GM12891 (cell line): Measurements from ENCODE around the gene RRAGC.

ENCODE experiments used
- DNase-seq: peaks from one replicate; pipeline ENCODE4 v3.0.0; 2011; ENCODE audit warnings: low spot score; ENCODE audit not compliant: insufficient read length
- FAIRE-seq: peaks from 2 replicates; lab custom pipeline; 2011; peaks lifted over from hg19 to GRCh38; lab: Jason Lieb, UNC
- PAX5 ChIP-seq: IDR thresholded peaks from 2 replicates; pipeline ENCODE4 v1.6.1; 2011; ENCODE audit warnings: low read length, moderate library complexity, mild to moderate bottlenecking; ENCODE audit not compliant: insufficient read depth, severe bottlenecking
- POLR2A ChIP-seq: IDR thresholded peaks from 2 replicates; pipeline ENCODE4 v1.6.1; 2011; ENCODE audit warnings: low read depth, low read length, control low read depth
- POLR2AphosphoS5 ChIP-seq: IDR thresholded peaks from 2 replicates; pipeline ENCODE4 v1.6.1; 2011; ENCODE audit warnings: low read depth, low read length, control low read depth
- POU2F2 ChIP-seq: IDR thresholded peaks from 2 replicates; pipeline ENCODE4 v1.6.1; 2011; ENCODE audit warnings: low read depth, mild to moderate bottlenecking, control low read depth, low read length, moderate library complexity
- SPI1 ChIP-seq: IDR thresholded peaks from 2 replicates; pipeline ENCODE4 v1.6.1; 2011; ENCODE audit warnings: low read depth, low read length, control low read depth
- TAF1 ChIP-seq: IDR thresholded peaks from 2 replicates; pipeline ENCODE4 v1.6.1; 2011; ENCODE audit warnings: low read depth, low read length, control low read depth

Gene RRAGC

DNA sequence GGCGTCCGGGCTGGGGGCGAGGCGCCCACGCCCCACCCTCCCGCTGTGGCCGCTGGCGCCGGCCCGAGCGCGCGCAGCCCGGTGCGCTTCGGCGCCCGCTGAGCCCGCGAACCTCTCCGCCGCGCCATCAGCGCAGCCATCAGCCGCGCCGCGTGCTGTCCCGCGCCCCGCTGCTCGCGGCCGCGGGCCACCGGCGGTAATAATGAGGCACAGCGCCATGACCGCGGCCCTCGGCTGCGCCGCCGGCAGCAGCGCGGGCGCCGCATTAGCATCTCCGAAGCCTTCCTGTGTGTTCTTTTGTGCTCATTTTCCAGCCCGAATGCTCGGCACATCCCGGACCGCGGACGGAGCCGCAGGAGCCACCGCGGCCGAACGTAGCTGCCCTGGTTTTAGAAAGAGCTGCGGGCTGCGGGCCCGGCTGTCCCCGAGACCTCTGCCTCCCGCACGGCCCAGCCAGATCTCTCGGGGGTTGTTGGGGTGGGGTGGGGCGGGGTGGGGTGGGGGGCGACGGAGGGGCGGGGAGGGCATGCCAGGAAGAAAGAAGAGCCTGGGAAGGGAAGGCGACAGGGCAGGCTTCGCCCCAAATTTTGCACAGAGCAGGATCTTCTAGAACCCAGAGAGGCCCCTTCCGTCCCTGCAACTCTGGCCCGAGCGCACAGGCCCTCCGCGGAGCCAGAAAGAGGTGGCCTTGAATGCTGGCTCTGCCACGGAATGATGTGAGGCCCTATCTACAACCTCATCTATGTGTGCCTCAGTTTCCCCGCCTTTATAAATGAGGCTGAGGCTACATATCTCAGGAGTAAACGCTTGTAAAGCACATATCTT is 55.3 kb downstream of the RRAGC start:
- no peak for FAIRE-seq
- DNase-seq = peak; percentile 37
- no peak for TF ChIP-seq POLR2AphosphoS5
- TF ChIP-seq POU2F2 = no peak
- TF ChIP-seq POLR2A = no peak
- TF ChIP-seq SPI1 = no peak
- TF ChIP-seq TAF1 = no peak
- TF ChIP-seq PAX5 = no peak

DNA sequence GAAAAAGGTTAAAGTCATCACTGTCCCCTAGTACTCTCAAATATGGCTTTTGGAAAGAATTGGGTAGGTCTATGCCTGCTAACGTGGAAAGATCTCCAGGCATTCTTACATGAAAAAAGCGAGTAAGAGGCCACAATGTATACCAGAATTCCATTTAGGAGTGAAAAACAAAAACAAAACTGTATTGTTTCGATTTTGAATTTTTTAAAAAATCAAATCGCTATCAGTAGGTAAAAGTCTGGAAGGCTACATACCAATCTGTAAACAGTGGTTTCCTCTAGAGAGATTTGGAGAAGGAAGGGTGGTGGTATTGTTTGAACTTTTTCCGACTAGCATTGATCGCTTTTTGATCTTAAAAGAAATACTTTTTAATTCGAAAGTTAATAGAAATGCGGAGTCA is 55.9 kb downstream of the RRAGC start:
- no peak for DNase-seq
- FAIRE-seq = no peak
- TF ChIP-seq POU2F2 = no peak
- no peak for TF ChIP-seq TAF1
- no peak for TF ChIP-seq POLR2AphosphoS5
- TF ChIP-seq POLR2A = no peak
- TF ChIP-seq SPI1 = no peak
- no peak for TF ChIP-seq PAX5

DNA sequence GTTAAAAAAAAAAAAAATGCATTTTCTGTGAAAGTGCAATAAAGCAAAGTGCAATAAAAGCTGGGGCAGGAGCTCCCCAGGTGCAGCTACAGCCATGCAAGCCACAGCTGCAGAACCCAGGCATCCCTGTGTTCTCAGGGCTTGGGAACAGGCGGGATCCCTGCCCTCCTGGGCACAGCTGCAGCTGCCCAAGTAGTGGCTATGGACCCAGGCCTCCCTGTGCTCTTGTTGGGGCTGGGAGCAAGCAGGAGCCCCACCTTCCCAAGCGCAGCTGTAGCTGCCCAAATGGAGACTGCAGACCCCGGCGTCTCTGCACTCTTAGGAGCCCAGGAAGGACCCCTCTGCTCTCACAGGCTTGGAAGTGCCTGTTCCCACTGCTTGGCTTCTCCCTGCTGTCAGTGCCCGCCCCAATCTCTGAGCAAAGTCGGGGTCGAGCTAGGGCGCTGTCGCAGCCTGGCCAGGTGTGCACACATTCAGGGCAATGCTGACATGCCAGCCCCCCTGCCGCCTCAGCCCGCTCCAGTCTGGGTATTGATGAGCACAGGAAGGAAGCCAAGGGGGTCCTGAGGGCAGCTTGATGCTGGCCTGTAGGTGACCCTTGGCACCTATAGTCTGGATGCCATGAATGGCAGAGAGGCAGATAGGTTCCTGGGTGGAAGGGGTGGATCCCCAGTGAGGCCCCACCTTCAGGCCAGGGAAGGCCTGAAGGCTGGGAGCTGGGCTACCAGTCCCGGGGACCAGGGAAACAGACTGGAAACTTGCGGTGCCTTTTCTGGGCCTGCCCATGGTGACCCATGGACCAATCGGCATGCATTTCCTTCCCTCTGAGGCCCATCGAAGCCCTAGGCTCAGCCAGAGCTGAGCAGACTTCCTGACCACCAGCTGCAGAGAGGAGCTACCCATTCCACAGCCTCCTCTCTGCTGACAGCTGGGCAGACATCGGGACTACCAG is 58.6 kb downstream of the RRAGC start:
- no peak for FAIRE-seq

GRCh38 chr1:38793299-38793698 is 66.3 kb downstream of the RRAGC start:
- TF ChIP-seq POLR2AphosphoS5 (no peak), PAX5 (no peak), POLR2A (no peak), POU2F2 (no peak), SPI1 (no peak), TAF1 (no peak)
- FAIRE-seq (no peak), DNase-seq (no peak)

More for the DNA sequence above, 58.6 kb downstream of the RRAGC start:
- TF ChIP-seq POLR2A = no peak
- TF ChIP-seq POLR2AphosphoS5 = no peak
- no peak for TF ChIP-seq PAX5
- no peak for TF ChIP-seq TAF1
- no peak for TF ChIP-seq SPI1
- no peak for TF ChIP-seq POU2F2
- no peak for DNase-seq

- TF ChIP-seq PAX5 = no peak
- DNase-seq (no peak), FAIRE-seq (no peak)
These were observed 67.7 kb downstream of the RRAGC start for GRCh38 chr1:38791892-38792291.

GRCh38 chr1:38791164-38791515 is 68.4 kb downstream of the RRAGC start:
- FAIRE-seq = no peak
- TF ChIP-seq PAX5 = no peak
- no peak for TF ChIP-seq POU2F2
- TF ChIP-seq TAF1 = no peak
- no peak for TF ChIP-seq POLR2A
- no peak for TF ChIP-seq POLR2AphosphoS5
- TF ChIP-seq SPI1 = no peak
- no peak for DNase-seq

DNA sequence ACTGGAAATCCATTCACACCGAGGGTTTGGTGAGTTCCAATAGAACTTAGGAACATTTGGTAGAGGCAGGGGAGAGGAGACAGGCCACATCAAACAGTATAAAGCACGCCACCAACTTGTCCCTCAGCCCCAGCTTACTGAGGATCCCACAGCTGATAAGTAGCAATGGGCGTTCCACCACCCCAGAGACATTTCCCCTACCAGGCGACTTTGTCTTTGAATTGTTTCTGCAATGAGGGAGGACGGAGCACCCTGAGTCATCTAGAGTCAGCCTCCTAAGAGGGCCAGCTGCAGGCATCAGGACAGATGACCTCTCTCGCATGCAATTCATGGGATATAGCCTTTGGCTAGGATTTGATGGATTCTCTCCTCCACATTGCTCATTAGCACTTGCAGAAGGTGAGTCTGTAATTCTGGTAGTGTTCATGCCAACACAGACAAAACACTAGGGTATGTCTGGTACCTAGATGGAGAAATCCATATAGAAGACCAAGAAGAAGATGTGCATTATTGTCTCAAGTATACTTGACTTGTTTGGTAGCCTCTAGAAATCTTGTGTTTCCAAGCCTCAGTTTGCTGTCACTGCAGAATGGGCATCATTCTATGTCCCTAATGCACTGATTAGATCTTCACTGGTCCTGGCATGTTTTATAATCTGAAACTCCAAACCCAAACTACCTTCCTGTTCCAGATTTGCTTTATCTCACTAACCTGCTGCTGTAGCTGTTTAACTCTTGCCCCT is 69.0 kb downstream of the RRAGC start:
- DNase-seq (no peak), FAIRE-seq (no peak)
- TF ChIP-seq PAX5 (no peak), POLR2A (no peak), SPI1 (no peak), TAF1 (no peak), POU2F2 (no peak)

GRCh38 chr1:38789498-38790169 is 69.9 kb downstream of the RRAGC start:
- no peak for TF ChIP-seq SPI1
- no peak for TF ChIP-seq TAF1
- no peak for TF ChIP-seq POU2F2
- TF ChIP-seq POLR2A = no peak
- no peak for TF ChIP-seq PAX5
- TF ChIP-seq POLR2AphosphoS5 = no peak
- no peak for DNase-seq
- FAIRE-seq = no peak
